Keratinocyte (primary cell): ENCODE results near the gene RNF144A. TPM values are rescaled to one million over a fixed set of nuclear protein-coding genes. Genes with fewer than 3 reads are reported as not detected.

Experiments
- DNase-seq: peaks from one replicate; pipeline ENCODE4 v3.0.0-alpha.2; 2011; ENCODE audit warnings: low read depth, missing footprints, low spot score
- FAIRE-seq: peaks from 2 replicates; lab custom pipeline; 2011; peaks lifted over from hg19 to GRCh38; lab: Jason Lieb, UNC
- H2AFZ ChIP-seq: 2 replicates; pipeline ENCODE4 v1.6.0; 2012; ENCODE audit warnings: low read length, control low read depth, inconsistent platforms; ENCODE audit not compliant: control insufficient read depth
- H3K27ac ChIP-seq: 2 replicates; pipeline ENCODE4 v1.5.1; 2011; ENCODE audit warnings: low read length; ENCODE audit not compliant: control insufficient read depth, insufficient read depth
- H3K27me3 ChIP-seq: 3 replicates; pipeline ENCODE4 v1.6.0; 2011; ENCODE audit warnings: low read length; ENCODE audit not compliant: control insufficient read depth, insufficient read depth; ENCODE audit errors: extremely low read depth
- H3K36me3 ChIP-seq, 2 experiments: 2 replicates in 1 of 2; 3 replicates in 1 of 2; pipeline ENCODE4 v1.5.1; 2011; ENCODE audit warnings: low read length in 2 of 2, mild to moderate bottlenecking in 1 of 2; ENCODE audit not compliant: control insufficient read depth in 2 of 2, insufficient read depth in 2 of 2; ENCODE audit errors: extremely low read depth in 1 of 2
- H3K4me1 ChIP-seq: 3 replicates; pipeline ENCODE4 v1.5.1; 2011; ENCODE audit warnings: low read length; ENCODE audit not compliant: control insufficient read depth, insufficient read depth; ENCODE audit errors: extremely low read depth
- H3K4me2 ChIP-seq: 3 replicates; pipeline ENCODE4 v1.6.0; 2011; ENCODE audit warnings: low read depth, low read length; ENCODE audit not compliant: control insufficient read depth, insufficient read depth; ENCODE audit errors: extremely low read depth
- H3K4me3 ChIP-seq, 3 experiments: fragments of 200-600 bp in 1 of 3; sonication (generic) in 1 of 3; 2 replicates in 2 of 3; 3 replicates in 1 of 3; pipeline ENCODE4 v1.5.1; 2011 to 2016; ENCODE audit warnings: low read length in 3 of 3, mild to moderate bottlenecking in 3 of 3, control low read depth in 2 of 3, inconsistent platforms in 1 of 3, low read depth in 1 of 3, mixed read lengths in 1 of 3, mixed run types in 1 of 3, moderate library complexity in 1 of 3; ENCODE audit not compliant: control insufficient read depth in 2 of 3, insufficient read depth in 2 of 3; ENCODE audit errors: extremely low read depth in 1 of 3
- H3K79me2 ChIP-seq: 2 replicates; pipeline ENCODE4 v1.6.0; 2012; ENCODE audit warnings: low read length; ENCODE audit not compliant: control insufficient read depth, insufficient read depth
- H3K9ac ChIP-seq: 3 replicates; pipeline ENCODE4 v1.6.0; 2011; ENCODE audit warnings: low read length; ENCODE audit not compliant: control insufficient read depth, insufficient read depth; ENCODE audit errors: extremely low read depth
- H3K9me1 ChIP-seq: 3 replicates; pipeline ENCODE4 v1.6.0; 2011; ENCODE audit warnings: low read length; ENCODE audit not compliant: control insufficient read depth, insufficient read depth; ENCODE audit errors: extremely low read depth
- H3K9me3 ChIP-seq: 2 replicates; pipeline ENCODE4 v1.5.1; 2012; ENCODE audit warnings: low read depth, low read length; ENCODE audit not compliant: control insufficient read depth
- H4K20me1 ChIP-seq: 3 replicates; pipeline ENCODE4 v1.6.0; 2011; ENCODE audit warnings: low read length; ENCODE audit not compliant: control insufficient read depth, insufficient read depth; ENCODE audit errors: extremely low read depth
- CTCF ChIP-seq, 3 experiments: IDR thresholded peaks in 1 of 3; conservative IDR thresholded peaks in 1 of 3; optimal IDR thresholded peaks in 1 of 3; 2 replicates in 2 of 3; 3 replicates in 1 of 3; pipeline versions ENCODE3 to v1.5.1; 2011; ENCODE audit warnings: low read length in 3 of 3, mild to moderate bottlenecking in 3 of 3, moderate library complexity in 2 of 3, control low read depth in 1 of 3, inconsistent platforms in 1 of 3; ENCODE audit not compliant: insufficient read depth in 2 of 3; ENCODE audit errors: extremely low read depth in 1 of 3
- EZH2 ChIP-seq: IDR thresholded peaks from one replicate; pipeline ENCODE4 v1.6.1; 2012; ENCODE audit warnings: inconsistent platforms, mild to moderate bottlenecking, low read length, moderate library complexity
- dilution Hi-C: fragments of 300-500 bp; cut with MboI; formaldehyde crosslinking; loops from one replicate; pipeline ENCODE4 v1.7.0; 2020; ENCODE audit warnings: low sequenced_read_pairs; ENCODE audit not compliant: extremely low pct_ligation_motif_present
- polyA plus RNA-seq, 5 experiments: library from polyadenylated mRNA; depleted of rRNA in 3 of 5; stranded (reverse) in 3 of 5; stranded (forward) in 1 of 5; unstranded in 1 of 5; fragments of >200 nt; gene quantifications; 1 replicate in 1 of 5; 2 replicates in 3 of 5; 3 replicates in 1 of 5; pipeline versions ENCODE4 v1.2.1 to v1.2.3, GENCODE V29; 2011 to 2012; ENCODE audit warnings: missing spikeins in 2 of 5, low read depth in 1 of 5, low replicate concordance in 1 of 5

The RNF144A gene
- polyA plus RNA-seq, 1 donor (not counting 4 experiments of a cell fraction or from before 2014, with no cell fraction given): 1.4 TPM

GRCh38 chr2:6941299-6942046 is 24.3 kb downstream of the RNF144A start:
- no peaks in the 10 kb centered on the region for H3K9me3 ChIP-seq
- no peaks in the 10 kb centered on the region for H3K9me1 ChIP-seq
- no peak for TF ChIP-seq CTCF (optimal IDR thresholded peaks at IDR 0.05 in 1 of 3, IDR thresholded peaks at IDR 0.05 in 1 of 3, conservative IDR thresholded peaks at IDR 0.05 in 1 of 3; ENCODE audit: extremely low read depth in 1 of 3, insufficient read depth in 2 of 3, low read length in 3 of 3)
- no peak for TF ChIP-seq EZH2
- H3K36me3 ChIP-seq: no peaks in the 10 kb centered on the region
- H3K79me2 ChIP-seq: no peaks in the 10 kb centered on the region
- H4K20me1 ChIP-seq: no peaks in the 10 kb centered on the region
- dilution Hi-C loops: no loop called here
- no peak overlapping the region for H3K9ac ChIP-seq
- H3K4me2 ChIP-seq: no peak overlapping the region
- H3K27ac ChIP-seq: no peak overlapping the region
- no peaks in the 10 kb centered on the region for H3K27me3 ChIP-seq
- no peak for FAIRE-seq
- H3K4me3 ChIP-seq: no peak overlapping the region
- no peak for DNase-seq
- no peaks in the 10 kb centered on the region for H3K4me1 ChIP-seq
- H2AFZ ChIP-seq: no peak overlapping the region

GRCh38 chr2:6942848-6943247 is 25.6 kb downstream of the RNF144A start:
- Histone ChIP-seq H3K27me3 (no peaks in the 10 kb centered on the region), H3K9me1 (no peaks in the 10 kb centered on the region), H3K79me2 (no peaks in the 10 kb centered on the region), H3K9ac (no peak overlapping the region), H3K27ac (no peak overlapping the region), H3K4me2 (no peak overlapping the region), H3K4me3 (no peak overlapping the region), H2AFZ (no peak overlapping the region), H3K9me3 (no peaks in the 10 kb centered on the region), H4K20me1 (no peaks in the 10 kb centered on the region), H3K4me1 (no peaks in the 10 kb centered on the region), H3K36me3 (no peaks in the 10 kb centered on the region)
- TF ChIP-seq CTCF (optimal IDR thresholded peaks at IDR 0.05 in 1 of 3, IDR thresholded peaks at IDR 0.05 in 1 of 3, conservative IDR thresholded peaks at IDR 0.05 in 1 of 3; ENCODE audit: extremely low read depth in 1 of 3, insufficient read depth in 2 of 3, low read length in 3 of 3) (no peak), EZH2 (no peak)
- dilution Hi-C loops: no loop called here
- FAIRE-seq (no peak), DNase-seq (no peak)
